Stimulated activated naive CD4-positive, alpha-beta T cell (primary cell): Measurements from ENCODE around the gene NOG.

Experiments used
- DNase-seq, 6 experiments: peaks; one replicate each; lab custom pipeline; 2025; lab: John Stamatoyannopoulos, UW

The NOG gene

DNA sequence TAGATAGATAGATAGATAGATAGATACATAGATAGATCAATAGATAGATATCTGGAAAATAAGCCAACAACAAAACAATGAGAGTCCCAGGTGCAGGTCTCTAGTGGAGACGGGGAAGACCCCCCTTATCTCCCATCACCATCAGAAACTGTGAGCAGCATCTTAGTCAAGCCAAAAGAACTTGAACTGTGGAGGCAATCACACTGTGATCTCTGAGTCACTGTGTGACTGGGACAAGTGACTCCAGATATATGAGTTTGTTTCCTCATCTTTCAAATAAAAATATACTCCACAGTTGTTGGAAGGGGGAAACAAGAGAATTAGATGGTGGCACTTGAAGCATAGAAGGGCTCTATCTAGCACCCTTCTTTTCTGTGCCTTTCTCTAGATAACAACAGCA lies 42.1 kb downstream of the NOG start:
- DNase-seq: no peak

DNA sequence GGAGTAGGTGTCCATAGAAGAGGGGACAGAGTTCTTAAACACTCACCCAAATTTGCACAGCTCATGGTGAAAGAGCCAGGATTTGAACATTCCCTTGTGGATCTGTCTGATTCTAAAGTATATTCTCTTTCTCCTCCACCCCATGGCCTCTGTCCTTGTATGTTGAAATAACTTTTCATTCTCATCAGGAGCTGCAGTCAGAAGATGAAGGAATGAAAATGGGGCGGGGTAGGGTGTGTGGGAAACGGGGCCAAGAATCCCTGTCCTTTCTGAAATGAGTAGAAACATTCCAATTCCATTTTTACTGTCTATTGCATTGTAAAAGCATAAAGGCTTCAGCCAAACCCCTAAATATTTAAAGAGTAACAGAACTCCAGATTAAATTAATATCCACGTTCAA lies 42.8 kb downstream of the NOG start:
- DNase-seq: no peak

DNA sequence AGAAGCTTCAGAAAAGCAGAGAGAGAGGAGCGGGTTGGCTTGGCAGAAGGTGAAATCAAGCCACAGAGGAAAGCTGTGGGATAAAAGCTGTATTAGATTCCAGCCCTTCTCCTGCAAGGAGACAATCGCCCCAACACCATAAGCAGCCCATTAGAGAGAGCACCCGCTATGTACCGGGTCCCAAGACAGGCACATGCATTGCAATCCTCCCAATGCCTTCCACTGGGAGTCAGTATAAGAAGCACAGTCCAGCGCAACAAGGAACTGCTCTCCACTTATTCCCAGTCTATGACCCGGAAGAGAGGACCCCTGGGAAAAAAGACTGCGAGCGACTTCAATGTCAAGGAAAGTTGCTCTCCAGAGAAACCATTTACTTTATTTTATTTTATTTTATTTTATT lies 43.8 kb downstream of the NOG start:
- DNase-seq: no peak

DNA sequence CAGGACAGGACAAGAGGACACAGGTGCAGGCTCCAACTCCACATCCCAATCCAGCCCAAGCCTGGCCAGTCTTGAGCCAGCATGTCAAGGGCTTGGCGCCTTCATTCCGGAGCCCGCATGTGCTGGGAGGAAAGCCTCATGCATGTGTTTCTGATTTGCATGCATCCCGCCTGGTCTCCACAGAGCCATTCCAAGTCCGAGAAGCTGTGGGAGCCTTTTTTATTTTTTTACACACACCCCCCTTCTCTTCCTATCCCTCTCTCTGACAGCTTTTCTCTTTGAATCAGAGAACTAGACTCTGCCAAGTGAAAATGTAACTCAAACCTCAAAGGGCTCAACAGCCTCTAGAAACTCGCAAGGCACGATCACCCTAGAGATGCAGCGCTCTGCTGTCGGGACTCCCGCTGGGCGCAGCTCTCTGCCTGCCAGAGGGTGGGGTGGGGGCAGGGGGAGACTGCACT lies 45.1 kb downstream of the NOG start:
- DNase-seq: no peak

DNA sequence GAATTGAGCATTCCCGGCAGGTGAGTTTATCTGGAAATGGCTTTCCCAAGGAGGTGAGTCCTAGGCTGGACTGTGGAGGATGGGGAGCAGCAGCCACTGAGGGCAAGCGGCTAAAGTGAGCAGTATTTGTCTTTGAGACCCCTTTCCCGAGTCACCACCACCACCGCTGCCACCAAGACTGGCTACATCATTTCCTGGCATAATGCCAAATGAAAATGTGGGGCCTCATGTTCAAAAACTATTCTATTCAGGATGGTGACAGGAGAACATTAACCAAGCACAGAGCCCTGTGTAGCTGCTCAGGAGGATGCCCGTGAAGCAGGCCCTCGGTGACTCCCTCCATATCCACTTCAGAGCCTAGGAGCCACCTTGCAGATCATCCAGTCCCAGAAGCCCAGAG lies 46.0 kb downstream of the NOG start:
- no peak for DNase-seq

DNA sequence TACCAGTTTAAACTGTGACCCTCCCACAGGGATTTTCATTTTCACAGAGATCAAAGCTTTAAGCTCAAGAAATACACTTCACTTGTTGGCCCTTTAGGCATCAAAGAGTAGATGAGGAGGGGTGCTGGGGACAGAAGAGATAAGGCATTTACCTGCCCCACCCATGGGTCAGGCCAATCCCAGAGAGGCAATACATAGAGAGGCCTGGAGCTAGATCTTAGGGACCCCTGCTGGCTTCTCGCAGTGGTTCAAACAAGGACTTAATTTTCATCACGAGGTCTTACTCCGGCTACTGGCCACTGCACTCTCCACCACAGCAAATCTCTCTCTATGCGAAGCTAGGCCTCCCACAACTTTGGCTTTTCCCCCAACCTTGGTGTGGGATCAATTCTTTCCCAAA lies 46.6 kb downstream of the NOG start:
- DNase-seq: no peak

DNA sequence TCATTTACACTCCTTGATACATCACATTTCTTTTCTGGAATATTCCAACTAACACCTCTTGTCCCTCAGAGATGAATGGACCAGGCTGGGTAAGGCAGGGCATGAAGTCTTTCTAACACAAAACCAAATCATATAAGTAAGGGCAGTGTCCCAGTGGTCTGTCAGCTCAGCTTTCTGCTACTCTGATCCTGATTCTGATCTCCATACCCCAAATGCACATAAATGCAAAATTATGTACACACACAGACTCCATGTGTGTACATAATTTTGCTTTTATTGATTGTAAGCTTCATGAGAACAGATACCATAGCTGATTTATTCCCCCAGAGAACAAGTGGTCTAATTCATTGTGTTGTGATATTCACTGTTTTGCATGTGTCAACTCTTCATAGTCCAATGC lies 47.9 kb downstream of the NOG start:
- no peak for DNase-seq

DNA sequence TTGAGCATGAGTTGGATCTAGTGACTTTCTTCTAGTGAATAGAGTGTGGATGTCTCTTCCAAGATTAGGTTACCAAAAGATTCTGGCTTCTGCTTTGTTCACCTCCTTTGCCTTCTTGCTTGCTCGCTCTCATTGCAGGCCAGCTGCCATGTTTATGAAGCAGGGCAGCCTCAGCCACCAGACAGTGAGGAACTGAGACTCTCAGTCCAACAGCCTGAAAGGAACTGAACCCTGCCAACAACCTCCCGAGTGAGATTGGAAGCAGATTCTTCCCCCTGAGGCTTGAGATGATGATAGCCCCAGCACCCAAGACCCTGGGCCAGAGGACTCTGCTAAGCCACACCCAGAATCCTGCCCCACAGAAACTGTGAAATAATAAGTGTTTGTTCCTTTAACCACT lies 48.4 kb downstream of the NOG start:
- DNase-seq: no peak

DNA sequence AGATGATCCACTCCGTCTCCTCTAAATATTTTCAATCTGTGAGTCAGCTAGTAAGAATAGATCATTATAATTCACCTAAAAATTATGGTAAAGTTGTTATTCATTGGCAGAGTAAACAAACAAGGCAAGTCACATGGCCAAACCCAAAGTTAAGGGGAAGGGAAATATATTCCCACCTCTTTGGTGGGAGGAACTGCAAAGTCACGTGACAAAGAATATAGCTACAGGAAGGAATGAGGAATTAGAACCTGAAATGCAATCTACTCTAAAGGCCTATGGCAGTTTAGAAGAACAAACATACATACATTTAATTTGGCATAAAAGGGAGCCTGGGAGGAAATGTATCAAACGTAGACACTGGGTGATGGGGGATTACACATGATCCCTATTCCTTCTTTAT lies 48.9 kb downstream of the NOG start:
- DNase-seq: no peak
